HG03457 (cell line): ENCODE results near the gene TUFM.
"Not testable (repeated sequence)": the region's sequence is repeated elsewhere in the genome, so short reads cannot be mapped to it uniquely, and the experiment has no call there.

Experiments used
- ATAC-seq: cut with Tn5 transposase; IDR thresholded peaks from one replicate; pipeline ENCODE4 v1.9.1; 2021; ENCODE audit warnings: moderate number of reproducible peaks; ENCODE audit not compliant: unreplicated experiment

Gene TUFM

DNA sequence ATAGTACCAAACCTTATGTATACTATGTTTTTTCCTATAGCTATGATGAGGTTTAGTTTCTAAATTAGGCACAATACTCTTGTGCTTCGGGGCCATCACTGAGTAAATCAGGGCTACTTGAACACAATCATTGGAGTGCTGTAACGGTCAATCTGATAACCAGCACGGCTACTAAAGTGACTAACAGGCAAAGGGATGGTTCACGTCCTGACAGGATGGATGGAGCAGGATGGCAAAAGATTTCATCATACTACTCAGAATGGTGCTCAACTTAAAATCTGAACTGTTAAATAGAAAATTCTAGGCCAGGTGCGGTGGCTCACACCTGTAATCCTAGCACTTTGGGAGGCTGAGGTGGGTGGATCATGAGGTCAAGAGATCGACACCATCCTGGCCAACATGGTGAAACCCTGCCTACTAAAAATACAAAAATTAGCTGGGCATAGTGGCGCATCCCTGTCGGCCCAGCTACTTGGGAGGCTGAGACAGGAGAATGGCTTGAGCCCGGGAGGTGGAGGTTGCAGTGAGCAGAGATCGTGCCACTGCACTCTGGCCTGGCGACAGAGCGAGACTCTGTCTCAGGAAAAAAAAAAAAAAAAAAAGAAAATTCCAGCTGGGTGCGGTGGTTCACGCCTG is 7.0 kb downstream of the TUFM start:
- ATAC-seq: no peak

DNA sequence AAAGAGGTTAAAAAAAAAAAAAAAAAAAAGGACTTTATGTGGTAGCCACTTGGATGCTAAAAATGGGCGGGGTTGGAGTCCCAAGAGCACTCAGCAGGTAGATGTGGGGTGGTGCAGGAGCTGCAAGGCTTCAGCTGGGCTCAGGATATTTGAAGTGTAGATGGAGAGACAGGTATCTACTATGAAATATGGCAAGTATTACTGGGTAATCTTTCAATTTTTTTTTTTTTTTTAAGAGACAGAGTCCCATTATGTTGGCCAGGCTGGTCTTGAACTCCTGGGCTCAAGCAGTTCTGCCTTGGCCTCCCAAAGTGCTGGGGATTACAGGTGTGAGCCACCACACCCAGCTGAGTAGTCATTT is 7.6 kb downstream of the TUFM start:
- no peak for ATAC-seq

DNA sequence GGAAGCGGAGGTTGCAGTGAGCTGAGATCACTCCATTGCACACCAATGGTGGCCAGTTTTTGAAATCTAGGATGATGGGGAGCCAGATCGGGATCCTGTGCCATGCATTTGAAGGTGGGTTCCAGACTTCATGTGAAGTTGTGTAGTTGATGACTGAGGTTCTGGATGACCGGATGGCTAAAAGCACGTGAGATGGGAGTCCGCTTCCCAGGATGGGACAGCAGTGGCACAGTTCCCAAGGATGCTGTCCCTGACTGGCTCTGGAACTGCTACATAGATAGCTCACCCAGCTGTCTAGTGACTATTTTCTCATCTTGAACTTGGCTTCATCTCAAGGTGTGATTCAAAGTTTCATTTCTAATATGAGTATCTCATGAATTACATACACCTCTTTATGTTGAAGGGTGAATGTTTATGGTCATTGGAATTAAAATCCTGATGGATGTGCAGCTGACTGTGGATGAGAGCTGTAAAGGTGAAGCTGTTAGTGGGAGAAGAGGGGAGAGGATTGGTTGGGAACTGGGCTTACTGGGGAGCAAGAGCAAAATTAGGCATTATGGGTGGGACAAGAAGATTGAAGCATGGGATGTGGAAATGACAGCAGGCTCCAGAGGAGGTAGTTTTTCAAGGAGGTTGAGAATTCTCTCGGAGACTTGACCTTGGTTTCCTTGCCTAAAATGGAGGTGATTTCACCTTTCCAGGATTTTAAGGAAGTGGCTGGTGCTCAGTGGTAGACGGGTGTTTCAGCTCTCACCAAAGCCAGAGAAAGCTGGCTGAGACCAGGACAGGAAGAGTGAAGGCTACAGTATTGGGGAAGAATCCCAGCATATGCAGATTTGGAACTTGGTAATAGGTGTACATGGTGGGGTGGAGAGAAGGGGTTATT is 8.2 kb downstream of the TUFM start:
- no peak for ATAC-seq

DNA sequence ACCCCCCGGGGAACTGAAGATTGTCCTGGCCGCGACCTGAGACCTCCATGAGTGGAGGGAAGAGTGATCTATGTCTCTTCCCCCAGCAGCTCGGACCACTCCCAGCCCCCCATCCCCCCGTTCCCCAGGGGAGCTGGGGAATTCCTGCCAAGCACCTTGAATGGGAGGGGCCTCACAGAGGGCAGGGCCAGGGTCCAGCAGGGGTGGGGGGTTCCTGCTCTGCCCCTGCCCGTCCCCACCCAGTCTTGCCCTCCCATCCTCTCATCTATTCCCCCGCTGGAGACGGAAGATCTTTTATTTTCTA is 9.4 kb downstream of the TUFM start:
- no peak for ATAC-seq

DNA sequence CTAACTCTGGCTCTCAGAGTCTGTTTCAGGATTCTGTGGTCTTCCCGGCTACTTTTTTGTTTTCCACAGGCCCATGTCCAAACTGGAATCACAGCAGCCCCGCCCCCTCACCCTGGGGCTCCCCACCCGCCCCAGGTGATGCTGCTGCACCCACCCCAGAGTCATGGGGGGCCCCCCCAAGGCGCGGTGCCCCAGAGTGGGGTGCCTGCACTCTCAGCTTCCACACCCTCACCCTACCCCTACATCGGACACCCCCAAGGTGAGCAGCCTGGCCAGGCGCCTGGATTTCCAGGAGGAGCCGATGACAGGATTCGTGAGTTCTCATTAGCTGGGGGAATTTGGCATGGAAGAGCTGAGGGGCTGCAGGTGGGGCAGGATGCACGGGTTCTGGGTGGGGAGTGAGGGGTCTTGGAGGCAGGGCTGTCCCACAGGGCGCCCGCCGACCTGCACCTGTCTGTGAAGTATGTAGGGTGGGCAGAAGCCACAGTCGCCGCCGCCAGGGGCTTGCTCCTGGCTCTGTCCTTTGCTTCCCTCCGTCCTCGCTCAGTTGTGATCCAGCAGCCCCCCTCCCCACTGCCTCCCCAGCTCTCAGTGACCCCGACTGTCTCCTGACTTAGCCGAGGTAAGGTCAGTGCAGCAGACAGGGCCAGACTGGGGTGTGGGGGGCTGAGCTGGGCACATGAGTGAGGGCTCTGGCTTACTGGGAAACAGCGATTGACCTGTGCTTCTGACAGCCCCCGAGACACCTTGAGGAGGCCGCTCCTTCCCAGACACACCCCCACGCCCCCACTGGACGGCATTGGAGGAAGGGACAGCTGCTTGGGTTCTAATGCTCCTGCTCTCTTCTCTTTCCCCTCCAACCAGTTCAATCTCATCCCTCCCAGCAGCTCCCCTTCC is 10.0 kb downstream of the TUFM start:
- no peak for ATAC-seq

DNA sequence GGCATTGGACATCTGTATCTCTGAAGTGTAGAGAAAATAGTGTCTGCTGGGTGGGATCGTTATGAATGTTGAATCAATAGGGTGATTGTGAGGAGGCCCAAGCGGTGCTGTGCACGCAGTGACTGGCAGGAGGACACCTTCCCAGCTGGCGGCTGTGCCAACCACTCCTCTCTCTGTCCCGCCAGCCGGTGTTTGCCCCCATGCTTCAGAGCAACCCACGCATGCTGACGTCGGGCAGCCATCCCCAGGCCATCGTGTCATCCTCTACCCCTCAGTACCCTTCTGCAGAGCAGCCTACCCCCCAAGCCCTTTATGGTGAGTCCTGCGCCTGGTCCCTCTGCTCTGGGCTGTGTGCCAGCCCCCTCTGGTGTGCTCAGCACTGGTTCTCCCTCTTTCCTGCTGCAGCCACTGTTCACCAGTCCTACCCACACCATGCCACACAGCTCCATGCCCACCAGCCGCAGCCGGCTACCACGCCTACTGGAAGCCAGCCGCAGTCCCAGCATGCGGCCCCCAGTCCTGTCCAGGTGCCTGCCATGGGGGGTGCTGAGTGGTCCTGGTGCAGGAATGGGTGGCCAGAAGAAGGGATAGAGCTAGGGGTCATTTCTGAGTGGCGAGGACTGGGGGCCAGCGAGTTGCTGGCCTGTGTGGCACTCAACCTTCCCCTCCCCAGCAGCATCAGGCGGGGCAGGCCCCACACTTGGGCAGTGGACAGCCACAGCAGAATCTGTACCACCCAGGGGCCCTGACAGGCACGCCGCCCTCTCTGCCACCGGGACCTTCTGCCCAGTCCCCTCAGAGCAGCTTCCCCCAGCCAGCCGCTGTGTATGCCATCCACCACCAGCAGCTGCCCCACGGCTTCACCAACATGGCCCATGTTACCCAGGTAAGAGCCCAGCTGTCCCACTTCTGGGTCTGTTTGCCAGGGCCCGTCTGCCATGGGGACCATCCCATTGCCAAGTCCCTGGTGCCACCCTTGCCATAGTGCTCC is 11.0 kb downstream of the TUFM start:
- no peak for ATAC-seq

DNA sequence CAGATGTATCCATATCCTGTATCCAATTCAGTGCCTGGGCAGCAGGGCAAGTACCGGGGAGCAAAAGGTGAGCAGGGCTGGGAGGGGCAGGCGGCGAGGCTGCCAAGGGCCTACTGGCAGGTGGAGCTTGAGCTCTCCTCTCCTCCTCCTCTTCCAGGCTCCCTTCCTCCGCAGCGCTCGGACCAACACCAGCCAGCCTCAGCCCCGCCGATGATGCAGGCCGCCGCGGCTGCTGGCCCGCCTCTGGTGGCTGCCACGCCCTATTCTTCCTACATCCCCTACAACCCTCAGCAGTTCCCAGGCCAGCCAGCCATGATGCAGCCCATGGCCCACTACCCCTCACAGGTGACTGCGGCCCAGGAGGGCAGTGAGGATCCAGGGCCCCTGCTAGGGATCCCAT is 11.8 kb downstream of the TUFM start:
- ATAC-seq: no peak

DNA sequence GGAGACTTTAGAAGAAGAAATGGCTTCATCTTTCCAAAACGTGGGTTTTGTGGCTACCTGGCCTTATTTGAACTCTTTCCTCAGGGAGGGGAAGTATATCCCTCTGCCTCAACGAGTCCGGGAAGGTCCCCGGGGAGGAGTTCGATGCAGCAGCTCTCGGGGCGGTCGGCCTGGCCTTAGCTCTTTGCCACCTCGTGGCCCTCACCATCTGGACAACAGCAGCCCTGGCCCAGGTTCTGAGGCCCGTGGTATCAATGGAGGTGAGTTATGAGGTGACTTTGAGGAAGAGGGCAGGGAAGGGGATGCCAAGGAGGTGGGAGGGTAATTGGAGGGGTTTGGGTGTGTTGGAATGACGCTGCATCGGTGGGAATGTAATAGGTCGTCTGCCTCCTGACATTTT is 15.6 kb downstream of the TUFM start:
- no peak for ATAC-seq

DNA sequence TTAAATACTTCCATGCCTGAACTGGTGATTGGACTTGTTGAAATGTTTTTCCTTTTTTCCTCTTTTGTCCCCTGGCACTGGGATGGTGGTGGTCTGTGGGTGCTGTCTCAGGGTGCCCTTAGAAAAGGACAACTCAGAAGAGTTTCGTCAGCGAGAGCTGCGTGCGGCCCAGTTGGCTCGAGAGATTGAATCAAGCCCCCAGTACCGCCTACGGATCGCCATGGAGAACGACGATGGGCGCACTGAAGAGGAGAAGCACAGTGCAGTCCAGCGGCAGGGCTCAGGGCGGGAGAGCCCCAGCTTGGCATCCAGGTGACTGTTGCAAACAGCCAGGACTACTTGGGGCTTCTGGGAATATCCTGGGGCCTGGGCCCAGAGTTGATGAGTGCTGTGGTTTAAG is 16.4 kb downstream of the TUFM start:
- no peak for ATAC-seq

DNA sequence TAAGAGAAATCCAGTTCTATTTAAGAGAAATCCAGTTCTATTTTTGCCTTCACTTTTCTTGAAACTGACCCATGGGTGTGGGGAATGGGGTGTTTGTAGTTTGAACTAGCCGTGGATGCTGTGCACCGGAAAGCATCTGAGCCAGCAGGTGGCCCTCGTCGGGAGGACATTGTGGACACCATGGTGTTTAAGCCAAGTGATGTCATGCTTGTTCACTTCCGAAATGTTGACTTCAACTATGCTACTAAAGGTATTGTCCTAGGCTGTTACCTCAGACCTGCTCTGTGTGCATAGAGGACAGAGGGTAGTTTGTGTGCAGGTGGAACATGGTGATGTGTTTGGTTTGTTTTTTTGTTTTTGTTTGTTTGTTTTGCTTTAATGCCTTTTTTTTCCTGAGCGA is 20.0 kb downstream of the TUFM start:
- no peak for ATAC-seq

DNA sequence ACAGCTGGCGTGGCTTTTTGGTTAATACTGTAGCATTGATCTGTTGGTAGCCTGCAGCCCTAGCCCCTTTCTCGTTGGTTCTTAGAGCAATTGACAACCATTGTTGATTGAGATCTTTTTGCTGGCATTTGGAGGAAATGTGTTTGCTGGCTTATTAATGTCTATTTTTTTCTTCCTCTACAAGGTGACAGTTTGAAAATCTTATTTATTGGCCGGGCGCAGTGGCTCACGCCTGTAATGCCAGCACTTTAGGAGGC is 21.5 kb downstream of the TUFM start:
- no peak for ATAC-seq

DNA sequence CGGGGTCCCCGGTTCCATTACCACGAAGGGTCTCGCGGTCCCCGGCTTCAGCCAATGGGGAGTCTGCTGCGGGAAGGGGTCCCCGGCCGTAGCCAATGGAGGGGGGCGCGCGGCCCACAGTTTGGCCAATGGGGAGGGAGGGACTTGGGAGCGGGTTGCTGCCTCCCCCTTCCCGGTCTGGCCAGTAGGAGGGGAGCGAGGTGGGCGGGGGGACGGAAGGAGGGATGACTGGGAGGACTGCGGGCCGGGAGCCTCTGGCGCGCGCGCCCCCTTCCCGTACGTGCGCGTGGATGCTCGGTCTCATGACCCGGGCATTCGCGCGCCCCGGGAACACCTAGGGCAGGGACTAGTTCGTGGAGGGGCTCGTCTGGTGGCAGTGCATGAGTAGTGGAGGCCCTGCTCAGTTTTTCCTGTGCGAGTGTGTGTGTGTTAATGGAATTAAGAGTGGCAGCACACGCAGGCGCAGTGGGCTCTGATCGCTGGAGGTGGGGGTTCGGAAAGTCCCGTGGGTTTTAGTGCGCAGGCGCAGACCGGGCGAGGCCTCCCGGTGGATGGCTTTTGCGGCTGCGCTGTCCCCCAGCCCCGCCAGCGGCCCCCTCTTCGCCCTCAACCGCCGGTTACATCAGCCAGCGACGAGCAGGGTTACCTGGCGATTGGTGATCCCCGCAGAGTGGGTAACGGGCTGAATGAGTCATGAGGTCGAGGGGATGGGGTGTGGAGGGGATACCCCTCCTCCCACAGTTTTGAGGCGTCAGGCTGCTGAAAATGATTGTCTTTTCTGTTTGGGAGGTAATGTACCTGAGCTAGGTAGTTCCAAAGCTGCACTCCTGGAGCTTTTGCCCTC is 22.1 kb downstream of the TUFM start:
- peak; percentile 31 for ATAC-seq

DNA sequence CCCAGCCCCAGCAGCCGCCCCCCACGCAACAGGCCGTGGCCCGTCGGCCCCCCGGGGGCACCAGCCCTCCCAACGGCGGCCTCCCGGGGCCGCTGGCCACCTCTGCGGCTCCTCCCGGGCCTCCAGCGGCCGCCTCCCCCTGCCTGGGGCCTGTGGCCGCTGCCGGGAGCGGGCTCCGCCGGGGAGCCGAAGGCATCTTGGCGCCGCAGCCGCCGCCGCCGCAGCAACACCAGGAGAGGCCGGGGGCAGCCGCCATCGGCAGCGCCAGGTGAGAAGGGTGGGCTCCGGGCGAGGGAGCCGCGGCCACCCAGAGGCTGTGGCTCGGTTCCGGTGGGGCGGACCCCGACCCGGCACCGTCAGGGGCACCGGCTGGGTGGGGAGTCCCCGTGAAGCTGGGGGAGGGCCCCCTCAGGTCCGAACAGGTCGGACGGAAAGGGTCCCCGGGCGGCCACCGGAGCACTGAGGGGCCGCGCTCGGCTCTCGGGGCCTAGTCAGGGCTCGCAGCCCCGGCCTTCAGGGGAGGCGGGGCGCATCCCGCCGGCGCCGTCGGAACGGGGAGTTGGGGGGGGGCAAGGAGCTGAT is 22.8 kb downstream of the TUFM start:
- peak; percentile 19 for ATAC-seq

DNA sequence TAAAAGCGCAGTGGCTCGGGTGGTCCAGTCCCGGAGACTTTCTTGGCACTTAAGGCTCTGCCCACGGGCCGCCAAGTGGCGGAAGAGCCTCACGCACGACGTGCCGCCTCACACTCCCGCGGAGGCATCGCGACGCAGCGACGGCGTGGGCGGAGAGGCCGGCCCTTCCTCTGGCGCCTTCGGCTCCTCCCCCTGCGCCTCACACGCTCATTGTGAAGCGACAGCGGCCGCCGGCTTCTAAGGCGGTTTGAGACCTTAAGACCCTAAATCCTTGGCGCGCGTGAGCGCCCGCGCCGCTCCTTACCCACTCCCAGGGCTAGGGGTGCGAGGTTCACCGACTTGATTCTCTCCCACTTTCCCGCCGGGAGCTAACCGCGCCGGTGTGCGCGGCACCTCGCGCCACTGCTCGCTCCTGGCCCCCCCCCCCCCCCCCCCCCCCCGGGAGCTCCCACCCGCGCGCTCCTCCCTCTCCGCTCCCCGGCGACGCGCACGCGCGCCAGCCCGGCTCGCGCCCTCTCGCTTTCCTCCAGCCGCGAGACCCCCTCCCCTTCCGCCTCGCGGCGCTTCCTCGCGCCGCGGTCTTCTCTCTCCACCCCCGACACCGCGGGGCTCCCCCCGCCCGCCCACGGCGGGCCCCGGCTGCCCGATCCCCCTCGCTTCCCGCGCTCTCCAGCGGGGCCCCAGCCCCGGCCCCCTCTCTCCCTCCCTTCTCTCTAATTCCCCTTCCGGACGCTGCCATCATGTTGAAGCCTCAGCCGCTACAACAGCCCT is 23.4 kb downstream of the TUFM start, which contains the start of gene ATXN2L:
ATXN2L (plus strand) TSS at position 480 of the 771 bp plus-strand sequence; CDS start at position 741, 261 bp downstream.
- ATAC-seq: peak; percentile 33

DNA sequence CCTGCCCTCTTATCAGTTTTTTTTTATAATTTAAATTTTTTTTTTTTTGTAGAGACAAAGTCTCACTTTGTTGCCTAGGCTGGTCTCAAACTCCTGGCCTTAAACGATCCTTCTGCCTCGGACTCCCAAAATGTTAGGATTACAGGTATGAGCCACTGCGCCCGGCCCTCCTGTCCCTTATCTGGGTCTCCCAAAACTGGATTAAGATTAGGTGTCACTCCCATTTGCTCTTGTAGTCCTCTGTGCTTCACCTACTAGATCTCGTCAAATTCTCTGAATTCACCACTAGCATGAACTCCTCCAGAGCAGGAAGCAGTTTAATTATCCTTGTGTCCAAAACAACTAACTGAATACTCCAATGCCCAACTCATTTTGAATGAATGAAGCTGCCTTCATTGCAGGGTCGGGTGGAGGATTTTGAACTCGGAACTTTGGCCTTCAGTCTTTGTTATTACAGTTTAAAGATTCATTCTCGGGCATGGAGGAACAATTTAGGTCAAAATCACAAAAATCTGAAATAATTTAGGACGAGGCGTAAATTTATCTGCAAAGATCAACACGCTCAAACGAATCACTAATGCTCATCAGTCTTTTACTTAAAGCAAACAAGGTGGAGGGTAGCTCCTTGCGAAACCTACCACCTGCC is 24.2 kb downstream of the TUFM start:
- ATAC-seq: no peak

DNA sequence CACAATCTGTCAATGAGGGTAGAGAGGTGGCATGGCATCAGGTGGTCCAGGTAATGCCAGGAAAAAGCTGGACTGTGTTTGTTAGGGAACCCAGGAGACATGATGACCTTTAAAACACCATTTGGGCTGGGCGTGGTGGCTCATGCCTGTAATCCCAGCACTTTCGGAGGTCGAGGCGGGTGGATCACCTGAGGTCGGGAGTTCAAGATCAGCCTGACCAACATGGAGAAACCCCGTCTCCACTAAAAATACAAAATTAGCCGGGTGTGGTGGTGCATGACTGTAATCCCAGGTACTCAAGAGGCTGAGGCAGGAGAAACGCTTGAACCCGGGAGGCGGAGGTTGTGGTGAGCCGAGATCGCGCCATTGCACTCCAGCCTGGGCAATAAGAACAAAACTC is 25.6 kb downstream of the TUFM start:
- ATAC-seq: not testable (repeated sequence)

DNA sequence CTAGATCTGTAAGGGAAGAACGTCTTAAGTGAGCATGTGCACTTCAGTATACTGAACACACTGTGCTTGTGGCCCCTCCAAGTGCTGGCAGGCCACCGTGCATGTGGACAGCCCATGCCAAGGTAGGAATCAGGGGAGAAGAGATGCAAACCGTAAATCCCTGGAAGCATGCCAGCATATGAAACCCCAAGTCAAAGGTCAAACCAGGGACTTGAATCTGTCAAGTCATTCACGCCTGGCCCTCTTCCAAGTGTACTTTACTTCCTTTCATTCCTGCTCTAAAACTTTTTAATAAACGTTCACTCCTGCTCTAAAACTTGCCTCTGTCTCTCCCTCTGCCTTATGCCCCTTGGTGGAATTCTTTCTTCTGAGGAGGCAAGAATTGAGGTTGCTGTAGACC is 26.1 kb downstream of the TUFM start:
- ATAC-seq: no peak

DNA sequence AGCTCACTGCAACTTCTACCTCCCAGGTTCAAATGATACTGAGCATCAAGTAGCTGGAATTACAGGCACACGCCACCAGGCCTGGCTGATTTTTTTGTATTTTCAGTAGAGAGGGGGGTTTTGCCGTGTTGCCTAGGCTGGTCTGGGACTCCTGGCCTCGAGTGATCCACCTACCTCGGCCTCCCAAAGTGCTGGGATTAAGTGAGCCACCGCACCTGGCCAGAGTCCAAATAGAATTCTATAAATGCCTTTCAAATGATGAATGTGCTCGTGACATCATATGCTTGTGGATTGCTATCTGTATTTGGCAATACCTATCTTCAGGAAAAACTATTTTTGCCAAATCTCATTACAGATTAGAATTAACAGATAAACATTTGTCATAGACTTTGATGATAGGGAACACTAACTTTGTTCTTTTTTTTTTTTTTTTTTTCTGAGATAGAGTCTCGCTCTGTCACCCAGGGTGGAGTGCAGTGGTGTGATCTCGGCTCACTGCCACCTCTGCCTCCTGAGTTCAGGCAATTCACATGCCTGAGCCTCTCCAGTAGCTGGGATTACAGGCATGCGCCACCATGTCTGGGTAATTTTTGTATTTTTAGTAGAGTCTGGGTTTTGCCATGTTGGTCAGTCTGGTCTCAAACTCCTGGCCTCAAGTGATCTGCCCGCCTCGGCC is 38.6 kb downstream of the TUFM start:
- ATAC-seq: not testable (repeated sequence)
